Rectal smooth muscle tissue (tissue), 1 donor: ENCODE results near the gene SIGLEC15.
"Not testable (repeated sequence)": the region's sequence is repeated elsewhere in the genome, so short reads cannot be mapped to it uniquely, and the experiment has no call there.

ENCODE experiments used
- H3K27ac ChIP-seq: one replicate; pipeline ENCODE4 v1.7.0; 2013; ENCODE audit warnings: low read depth, low read length, inconsistent platforms
- H3K27me3 ChIP-seq: one replicate; pipeline ENCODE4 v1.7.0; 2013; ENCODE audit warnings: low read length; ENCODE audit not compliant: control insufficient read depth, insufficient read depth
- H3K36me3 ChIP-seq: one replicate; pipeline ENCODE4 v1.7.0; 2013; ENCODE audit warnings: low read length; ENCODE audit not compliant: control insufficient read depth, insufficient read depth
- H3K4me1 ChIP-seq: one replicate; pipeline ENCODE4 v1.7.0; 2013; ENCODE audit warnings: low read length; ENCODE audit not compliant: control insufficient read depth, insufficient read depth
- H3K4me3 ChIP-seq: one replicate; pipeline ENCODE4 v1.7.0; 2013; ENCODE audit warnings: low read length
- H3K9ac ChIP-seq: one replicate; pipeline ENCODE4 v1.7.0; 2013; ENCODE audit warnings: low read length

SIGLEC15 gene

GRCh38 chr18:45793264-45793965 is 32.1 kb upstream of the SIGLEC15 start:
- Histone ChIP-seq H3K4me1 (no peaks in the 10 kb centered on the region), H3K9ac (no peak overlapping the region), H3K27ac (no peak overlapping the region), H3K4me3 (no peak overlapping the region), H3K27me3 (no peaks in the 10 kb centered on the region), H3K36me3 (no peaks in the 10 kb centered on the region)

- Histone ChIP-seq H3K36me3 (no peaks in the 10 kb centered on the region), H3K4me3 (no peak overlapping the region), H3K9ac (no peak overlapping the region), H3K27me3 (no peaks in the 10 kb centered on the region), H3K4me1 (no peaks in the 10 kb centered on the region), H3K27ac (no peak overlapping the region)
These were observed 24.0 kb upstream of the SIGLEC15 start for GRCh38 chr18:45801416-45802004.

GRCh38 chr18:45802814-45803492 is 22.5 kb upstream of the SIGLEC15 start:
- H3K27me3 ChIP-seq: no peaks in the 10 kb centered on the region
- no peak overlapping the region for H3K9ac ChIP-seq
- H3K4me1 ChIP-seq: no peaks in the 10 kb centered on the region
- H3K36me3 ChIP-seq: no peaks in the 10 kb centered on the region
- H3K27ac ChIP-seq: no peak overlapping the region
- no peak overlapping the region for H3K4me3 ChIP-seq

GRCh38 chr18:45805551-45805950 is 19.9 kb upstream of the SIGLEC15 start:
- Histone ChIP-seq H3K27me3 (no peaks in the 10 kb centered on the region), H3K27ac (no peak overlapping the region), H3K36me3 (no peaks in the 10 kb centered on the region), H3K4me3 (no peak overlapping the region), H3K9ac (no peak overlapping the region), H3K4me1 (no peaks in the 10 kb centered on the region)

- Histone ChIP-seq H3K27me3 (no peaks in the 10 kb centered on the region), H3K4me3 (no peak overlapping the region), H3K9ac (no peak overlapping the region), H3K4me1 (no peaks in the 10 kb centered on the region), H3K36me3 (no peaks in the 10 kb centered on the region), H3K27ac (no peak overlapping the region)
These were observed 19.2 kb upstream of the SIGLEC15 start for GRCh38 chr18:45806226-45806625.

- not testable (repeated sequence) for H3K9ac ChIP-seq, H3K4me1 ChIP-seq, H3K4me3 ChIP-seq, H3K27ac ChIP-seq, H3K27me3 ChIP-seq, H3K36me3 ChIP-seq
These were observed 18.3 kb upstream of the SIGLEC15 start for GRCh38 chr18:45807144-45807543.

- not testable (repeated sequence) for H3K4me3 ChIP-seq, H3K4me1 ChIP-seq, H3K36me3 ChIP-seq, H3K9ac ChIP-seq, H3K27me3 ChIP-seq, H3K27ac ChIP-seq
These were observed 10.7 kb upstream of the SIGLEC15 start for GRCh38 chr18:45814733-45815132.

GRCh38 chr18:45817543-45817942 is 7.9 kb upstream of the SIGLEC15 start:
- Histone ChIP-seq H3K4me1 (no peaks in the 10 kb centered on the region), H3K27me3 (no peaks in the 10 kb centered on the region), H3K36me3 (no peaks in the 10 kb centered on the region), H3K4me3 (no peak overlapping the region), H3K27ac (no peak overlapping the region), H3K9ac (no peak overlapping the region)

- not testable (repeated sequence) for H3K27me3 ChIP-seq, H3K36me3 ChIP-seq, H3K4me1 ChIP-seq, H3K27ac ChIP-seq, H3K9ac ChIP-seq, H3K4me3 ChIP-seq
These were observed 6.7 kb upstream of the SIGLEC15 start for GRCh38 chr18:45818765-45819164.

GRCh38 chr18:45820106-45820745 is 5.2 kb upstream of the SIGLEC15 start:
- H3K4me1 ChIP-seq: no peaks in the 10 kb centered on the region
- no peaks in the 10 kb centered on the region for H3K27me3 ChIP-seq
- no peak overlapping the region for H3K4me3 ChIP-seq
- H3K27ac ChIP-seq: no peak overlapping the region
- H3K9ac ChIP-seq: no peak overlapping the region
- H3K36me3 ChIP-seq: no peaks in the 10 kb centered on the region

GRCh38 chr18:45821026-45821425 is 4.4 kb upstream of the SIGLEC15 start:
- H3K36me3 ChIP-seq: no peaks in the 10 kb centered on the region
- no peaks in the 10 kb centered on the region for H3K27me3 ChIP-seq
- no peak overlapping the region for H3K4me3 ChIP-seq
- no peak overlapping the region for H3K9ac ChIP-seq
- H3K4me1 ChIP-seq: no peaks in the 10 kb centered on the region
- no peak overlapping the region for H3K27ac ChIP-seq

- H3K36me3 ChIP-seq: no peaks in the 10 kb centered on the region
- no peaks in the 10 kb centered on the region for H3K4me1 ChIP-seq
- no peak overlapping the region for H3K9ac ChIP-seq
- no peaks in the 10 kb centered on the region for H3K27me3 ChIP-seq
- no peak overlapping the region for H3K27ac ChIP-seq
- H3K4me3 ChIP-seq: no peak overlapping the region
These were observed 3.8 kb upstream of the SIGLEC15 start for GRCh38 chr18:45821711-45822110.
